B cell (primary cell): ENCODE results near the gene ARL5A. TPM values are rescaled to one million over a fixed set of nuclear protein-coding genes. Genes with fewer than 3 reads are reported as not detected.

ENCODE experiments used
- ATAC-seq: fragments of 200-7000 bp; cut with Tn5 transposase; one replicate; pipeline ENCODE4 v1.10.0; 2021; ENCODE audit warnings: low read depth, mild to moderate bottlenecking, moderate number of reproducible peaks, moderate library complexity
- CTCF ChIA-PET: fragments of 350-600 bp; sonication (Branson Sonifier 250); formaldehyde crosslinking; loops from one replicate; lab custom pipeline; 2021; ENCODE audit warnings: antibody characterized with exemption, inconsistent platforms; lab: Charles Lee
- POLR2A ChIA-PET: fragments of 350-600 bp; sonication (Branson Sonifier 250); formaldehyde crosslinking; loops from one replicate; lab custom pipeline; 2021; ENCODE audit warnings: antibody characterized with exemption; lab: Charles Lee
- DNase-seq: peaks from one replicate; pipeline ENCODE4 v3.0.0; 2013
- H2AFZ ChIP-seq: 2 replicates; pipeline ENCODE4 v1.6.1; 2012; ENCODE audit warnings: mild to moderate bottlenecking, low read depth, low read length; ENCODE audit not compliant: insufficient read depth, poor library complexity, severe bottlenecking
- H3K27ac ChIP-seq, 2 donors: 1 replicate in 1 of 2; 2 replicates in 1 of 2; pipeline ENCODE4 v1.5.1; 2012 to 2013; ENCODE audit warnings: low read length in 2 of 2, mild to moderate bottlenecking in 2 of 2, moderate library complexity in 1 of 2
- H3K27me3 ChIP-seq, 4 experiments: fragments of 200-600 bp in 1 of 4; sonication (generic) in 1 of 4; replicated peaks in 1 of 4; 1 replicate in 2 of 4; 2 replicates in 2 of 4; pipeline versions ENCODE4 v1.6.1 to v1.7.0; 2013 to 2016; ENCODE audit warnings: low read length in 3 of 4, mild to moderate bottlenecking in 2 of 4, mixed read lengths in 1 of 4, moderate library complexity in 1 of 4; ENCODE audit not compliant: insufficient read depth in 4 of 4, control insufficient read depth in 3 of 4; ENCODE audit errors: control extremely low read depth in 1 of 4
- H3K36me3 ChIP-seq, 2 experiments: replicated peaks in 1 of 2; 1 replicate in 1 of 2; 2 replicates in 1 of 2; pipeline versions ENCODE4 v1.6.1 to v1.7.1; 2013; ENCODE audit warnings: low read length in 1 of 2; ENCODE audit not compliant: insufficient read depth in 2 of 2, control insufficient read depth in 1 of 2; ENCODE audit errors: control extremely low read depth in 1 of 2, extremely low read depth in 1 of 2
- H3K4me1 ChIP-seq, 2 donors: fragments of 200-600 bp in 1 of 2; sonication (generic) in 1 of 2; 1 replicate in 1 of 2; 2 replicates in 1 of 2; pipeline versions ENCODE4 v1.5.1 to v1.6.1; 2013 to 2017; ENCODE audit warnings: low read length in 2 of 2; ENCODE audit not compliant: control insufficient read depth in 2 of 2, insufficient read depth in 2 of 2
- H3K4me2 ChIP-seq: replicated peaks from 2 replicates; pipeline ENCODE3; 2012; ENCODE audit warnings: mild to moderate bottlenecking, low read depth, low read length; ENCODE audit not compliant: poor library complexity, severe bottlenecking
- H3K4me3 ChIP-seq, 5 experiments: fragments of 200-600 bp in 1 of 5; sonication (generic) in 1 of 5; 1 replicate in 3 of 5; 2 replicates in 2 of 5; pipeline versions ENCODE4 v1.5.1 to v1.7.0; 2011 to 2016; ENCODE audit warnings: low read length in 4 of 5, mild to moderate bottlenecking in 4 of 5, low read depth in 2 of 5, control low read depth in 1 of 5, moderate library complexity in 1 of 5; ENCODE audit not compliant: insufficient read depth in 1 of 5; ENCODE audit errors: control extremely low read depth in 1 of 5, extremely low read depth in 1 of 5
- H3K79me2 ChIP-seq: fragments of 200-600 bp; sonication (generic); one replicate; pipeline ENCODE4 v1.6.0; 2016; ENCODE audit warnings: low read length; ENCODE audit not compliant: control insufficient read depth, insufficient read depth
- H3K9ac ChIP-seq: fragments of 200-600 bp; sonication (generic); 2 replicates; pipeline ENCODE4 v1.6.1; 2017; ENCODE audit warnings: mild to moderate bottlenecking, low read length, moderate library complexity
- H3K9me3 ChIP-seq, 3 donors: one replicate each; pipeline versions ENCODE4 v1.6.1 to v1.7.1; 2013; ENCODE audit warnings: low read length in 2 of 3; ENCODE audit not compliant: control insufficient read depth in 2 of 3, insufficient read depth in 1 of 3; ENCODE audit errors: control extremely low read depth in 1 of 3
- H4K20me1 ChIP-seq: 2 replicates; pipeline ENCODE4 v1.6.0; 2012; ENCODE audit warnings: mild to moderate bottlenecking, low read length; ENCODE audit not compliant: insufficient read depth, control insufficient read depth, poor library complexity, severe bottlenecking
- H3K27ac Mint-ChIP-seq: one replicate; pipeline ENCODE4 v1.8.0; 2021; ENCODE audit warnings: mixed read lengths
- H3K27me3 Mint-ChIP-seq: one replicate; pipeline ENCODE4 v1.8.0; 2021; ENCODE audit warnings: mixed read lengths
- H3K4me1 Mint-ChIP-seq: one replicate; pipeline ENCODE4 v1.8.0; 2021; ENCODE audit warnings: mixed read lengths
- H3K4me3 Mint-ChIP-seq: one replicate; pipeline ENCODE4 v1.8.0; 2021; ENCODE audit warnings: mixed read lengths
- H3K9me3 Mint-ChIP-seq: one replicate; pipeline ENCODE4 v1.8.0; 2022; ENCODE audit warnings: mixed read lengths; ENCODE audit not compliant: insufficient read depth
- EZH2 ChIP-seq: IDR thresholded peaks from 2 replicates; pipeline ENCODE4 v1.6.1; 2012; ENCODE audit warnings: borderline replicate concordance, low read depth, mild to moderate bottlenecking, moderate library complexity, low read length; ENCODE audit not compliant: insufficient read depth, poor library complexity, severe bottlenecking
- WGBS: methylation state at CpG from one replicate; pipeline ENCODE4 v1.1.5; 2013; ENCODE audit warnings: missing lambda C conversion rate; ENCODE audit not compliant: insufficient coverage; 5-methylcytosine and 5-hydroxymethylcytosine counted together
- intact Hi-C: fragments of 100-400 bp; cut with micrococcal nuclease; formaldehyde crosslinking; loops from one replicate; pipeline ENCODE4 v1.10.0; 2022
- polyA plus RNA-seq: library from polyadenylated mRNA; depleted of rRNA; stranded (reverse); fragments of >200 nt; gene quantifications from 2 replicates; pipeline ENCODE4 v1.2.3, GENCODE V29; 2012
- total RNA-seq, 2 donors: library from RNA; stranded (reverse); fragments of 120-200 nt in 1 of 2; gene quantifications; 1 replicate in 1 of 2; 2 replicates in 1 of 2; pipeline versions ENCODE4 v1.2.3 to v1.2.4, GENCODE V29; 2013 to 2022
- TF ChIP-seq, protein P1 (sequence below): fragments of 200-600 bp; IDR thresholded peaks from one replicate; pipeline ENCODE4 v1.8.0; 2022; ENCODE audit warnings: antibody characterized with exemption, mild to moderate bottlenecking

Gene ARL5A
- total and polyA plus RNA-seq, 2 donors (not counting 1 experiment from before 2014, with no cell fraction given): 18.2 to 54.1 TPM

GRCh38 chr2:151843691-151844061, 15.5 kb upstream of the ARL5A start:
- TF ChIP-seq, protein P1, sequence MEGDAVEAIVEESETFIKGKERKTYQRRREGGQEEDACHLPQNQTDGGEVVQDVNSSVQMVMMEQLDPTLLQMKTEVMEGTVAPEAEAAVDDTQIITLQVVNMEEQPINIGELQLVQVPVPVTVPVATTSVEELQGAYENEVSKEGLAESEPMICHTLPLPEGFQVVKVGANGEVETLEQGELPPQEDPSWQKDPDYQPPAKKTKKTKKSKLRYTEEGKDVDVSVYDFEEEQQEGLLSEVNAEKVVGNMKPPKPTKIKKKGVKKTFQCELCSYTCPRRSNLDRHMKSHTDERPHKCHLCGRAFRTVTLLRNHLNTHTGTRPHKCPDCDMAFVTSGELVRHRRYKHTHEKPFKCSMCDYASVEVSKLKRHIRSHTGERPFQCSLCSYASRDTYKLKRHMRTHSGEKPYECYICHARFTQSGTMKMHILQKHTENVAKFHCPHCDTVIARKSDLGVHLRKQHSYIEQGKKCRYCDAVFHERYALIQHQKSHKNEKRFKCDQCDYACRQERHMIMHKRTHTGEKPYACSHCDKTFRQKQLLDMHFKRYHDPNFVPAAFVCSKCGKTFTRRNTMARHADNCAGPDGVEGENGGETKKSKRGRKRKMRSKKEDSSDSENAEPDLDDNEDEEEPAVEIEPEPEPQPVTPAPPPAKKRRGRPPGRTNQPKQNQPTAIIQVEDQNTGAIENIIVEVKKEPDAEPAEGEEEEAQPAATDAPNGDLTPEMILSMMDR: no peak
- no peak for TF ChIP-seq EZH2
- intact Hi-C loops: no loop called here
- no peaks in the 10 kb centered on the region for H3K9me3 ChIP-seq
- Mint-ChIP-seq H3K4me1 (peaks cover 29% of the 10 kb centered on the region), H3K27me3 (no peaks in the 10 kb centered on the region), H3K4me3 (no peak overlapping the region), H3K9me3 (no peaks in the 10 kb centered on the region), H3K27ac (no peak overlapping the region)
- peaks cover 0 to 3% of the 10 kb centered on the region in 2 donors for H3K4me1 ChIP-seq
- H3K27me3 ChIP-seq: no peaks in the 10 kb centered on the region
- H3K79me2 ChIP-seq: no peaks in the 10 kb centered on the region
- H3K27ac ChIP-seq: no peak overlapping the region
- H4K20me1 ChIP-seq: no peaks in the 10 kb centered on the region
- H2AFZ ChIP-seq: no peak overlapping the region
- no peak overlapping the region for H3K9ac ChIP-seq
- ChIA-PET POLR2A (no interaction called here), CTCF (no interaction called here)
- no peak overlapping the region for H3K4me3 ChIP-seq
- no peak overlapping the region for H3K4me2 ChIP-seq
- ATAC-seq: no peak
- no peak for DNase-seq
- no peaks in the 10 kb centered on the region for H3K36me3 ChIP-seq
- WGBS: no CpG with 5 or more reads among the region's 1 CpG

- Histone ChIP-seq H3K36me3 (no peaks in the 10 kb centered on the region), H3K9me3 (no peaks in the 10 kb centered on the region), H3K9ac (no peak overlapping the region), H3K4me1 (peaks cover 0 to 3% of the 10 kb centered on the region in 2 donors), H3K79me2 (no peaks in the 10 kb centered on the region), H2AFZ (no peak overlapping the region), H3K4me2 (no peak overlapping the region), H3K27ac (no peak overlapping the region), H4K20me1 (no peaks in the 10 kb centered on the region), H3K4me3 (no peak overlapping the region), H3K27me3 (no peaks in the 10 kb centered on the region)
- intact Hi-C loops: no loop called here
- WGBS: 74% methylated on average over 8 of the region's 8 CpGs
- no peak overlapping the region for H3K27ac Mint-ChIP-seq
- H3K4me1 Mint-ChIP-seq: peaks cover 29% of the 10 kb centered on the region
- CTCF ChIA-PET: no interaction called here
- H3K9me3 Mint-ChIP-seq: no peaks in the 10 kb centered on the region
- no peak overlapping the region for H3K4me3 Mint-ChIP-seq
- TF ChIP-seq EZH2: no peak
- TF ChIP-seq, protein P1: no peak
- no peak for DNase-seq
- no peaks in the 10 kb centered on the region for H3K27me3 Mint-ChIP-seq
- POLR2A ChIA-PET: no interaction called here
- ATAC-seq: no peak
These were observed 14.8 kb upstream of the ARL5A start for GRCh38 chr2:151842830-151843690.
